Endothelial cell (in vitro differentiated cells): ENCODE measurements around the gene STK32C. TPM values are rescaled to one million over a fixed set of nuclear protein-coding genes. Genes with fewer than 3 reads are reported as not detected.

Experiments used
- DNase-seq: peaks from one replicate; pipeline ENCODE4 v3.0.0; 2021; ENCODE audit warnings: low spot score
- H3K27ac Mint-ChIP-seq: one replicate; pipeline ENCODE4 v1.8.0; 2021; ENCODE audit warnings: mixed read lengths, inconsistent platforms; ENCODE audit not compliant: unreplicated experiment
- H3K27me3 Mint-ChIP-seq: one replicate; pipeline ENCODE4 v1.8.0; 2021; ENCODE audit warnings: mild to moderate bottlenecking, moderate library complexity, mixed read lengths, inconsistent platforms; ENCODE audit not compliant: unreplicated experiment
- H3K36me3 Mint-ChIP-seq: one replicate; pipeline ENCODE4 v1.8.0; 2021; ENCODE audit warnings: mild to moderate bottlenecking, low read depth, mixed read lengths, inconsistent platforms; ENCODE audit not compliant: unreplicated experiment
- H3K4me1 Mint-ChIP-seq: one replicate; pipeline ENCODE4 v1.8.0; 2021; ENCODE audit warnings: mild to moderate bottlenecking, mixed read lengths, inconsistent platforms; ENCODE audit not compliant: unreplicated experiment
- H3K4me3 Mint-ChIP-seq: one replicate; pipeline ENCODE4 v1.8.0; 2021; ENCODE audit warnings: mild to moderate bottlenecking, mixed read lengths, inconsistent platforms; ENCODE audit not compliant: unreplicated experiment
- H3K9me3 Mint-ChIP-seq: one replicate; pipeline ENCODE4 v1.8.0; 2021; ENCODE audit warnings: mixed read lengths, inconsistent platforms; ENCODE audit not compliant: unreplicated experiment
- total RNA-seq: library from RNA; stranded (reverse); fragmentation: NEBNext Ultra II Directional; extraction: Animal tissue kit (Norgen Biotek cat#: 25700); gene quantifications from one replicate; pipeline ENCODE4 v1.2.1, GENCODE V29; 2021; ENCODE audit not compliant: unreplicated experiment
- TF ChIP-seq, protein P1 (sequence below): fragments of 200-600 bp; sonication (generic); IDR thresholded peaks from one replicate; pipeline ENCODE4 v1.5.0; 2021; ENCODE audit warnings: antibody characterized with exemption; ENCODE audit not compliant: unreplicated experiment

STK32C gene
- total RNA-seq, 1 donor from 2014 or later = 12.6 TPM

DNA sequence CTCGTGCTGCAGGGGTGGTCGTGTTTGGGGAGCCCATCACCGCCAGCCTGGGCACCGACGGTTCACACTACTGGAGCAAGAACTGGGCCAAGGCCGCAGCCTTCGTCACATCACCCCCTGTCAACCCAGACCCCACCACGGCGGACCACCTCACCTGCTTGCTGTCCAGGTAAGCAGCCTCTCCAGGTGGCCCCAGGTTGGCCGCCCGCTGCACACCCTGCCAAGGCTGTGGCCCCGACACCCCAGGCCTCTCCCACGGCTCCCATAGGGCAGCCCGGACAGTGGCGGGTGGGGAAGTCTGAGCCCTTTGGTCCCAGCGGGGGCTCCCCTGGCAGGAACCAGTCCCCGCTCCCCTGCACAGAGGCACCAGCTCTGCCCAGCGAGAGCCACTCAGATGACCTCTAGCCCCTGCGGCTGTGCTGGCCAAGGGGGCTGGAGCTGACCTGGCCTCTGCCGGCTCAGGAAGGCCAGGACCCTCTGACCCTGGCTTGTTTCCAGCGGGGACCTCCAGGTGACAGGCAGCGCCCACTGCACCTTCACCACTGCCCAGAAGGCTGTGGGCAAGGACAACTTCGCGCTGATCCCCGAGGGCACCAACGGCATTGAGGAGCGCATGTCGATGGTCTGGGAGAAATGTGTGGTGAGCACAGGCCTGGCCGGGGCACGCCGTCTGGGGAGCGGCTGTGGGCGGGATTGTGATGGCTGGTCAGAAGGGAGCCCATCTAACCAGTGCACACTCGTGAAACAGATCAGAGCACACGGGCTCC lies 107.2 kb downstream of the STK32C start:
- Mint-ChIP-seq H3K27me3 (peaks cover 6% of the 10 kb centered on the region), H3K27ac (no peak overlapping the region)

DNA sequence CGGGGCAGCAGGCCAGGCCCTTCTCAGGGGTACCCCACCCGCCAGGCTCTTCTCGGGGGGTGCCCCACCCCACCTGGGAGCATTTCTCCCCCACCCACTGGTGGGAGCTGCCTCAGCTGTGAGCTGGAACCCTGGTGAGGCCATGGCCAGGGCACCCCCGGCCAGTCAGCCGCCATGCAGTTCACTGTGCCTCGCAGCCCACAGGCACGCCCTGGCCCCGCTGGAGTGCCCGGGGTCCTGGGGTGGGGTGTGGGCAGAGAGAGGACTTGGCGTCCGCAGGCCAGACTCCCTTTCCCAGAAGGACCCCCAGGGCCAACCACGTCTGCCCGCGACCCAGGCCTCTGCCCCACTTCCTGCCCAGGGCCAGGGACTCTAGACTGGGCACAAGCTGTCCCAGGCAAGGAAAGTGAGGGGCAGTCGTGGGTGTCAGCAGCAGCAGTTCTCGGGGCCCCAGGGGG lies 107.9 kb downstream of the STK32C start:
- DNase-seq = no peak
- no peaks in the 10 kb centered on the region for H3K4me1 Mint-ChIP-seq
- H3K9me3 Mint-ChIP-seq = no peaks in the 10 kb centered on the region
- H3K27me3 Mint-ChIP-seq = peaks cover 6% of the 10 kb centered on the region
- H3K4me3 Mint-ChIP-seq = no peak overlapping the region
- TF ChIP-seq, protein P1, sequence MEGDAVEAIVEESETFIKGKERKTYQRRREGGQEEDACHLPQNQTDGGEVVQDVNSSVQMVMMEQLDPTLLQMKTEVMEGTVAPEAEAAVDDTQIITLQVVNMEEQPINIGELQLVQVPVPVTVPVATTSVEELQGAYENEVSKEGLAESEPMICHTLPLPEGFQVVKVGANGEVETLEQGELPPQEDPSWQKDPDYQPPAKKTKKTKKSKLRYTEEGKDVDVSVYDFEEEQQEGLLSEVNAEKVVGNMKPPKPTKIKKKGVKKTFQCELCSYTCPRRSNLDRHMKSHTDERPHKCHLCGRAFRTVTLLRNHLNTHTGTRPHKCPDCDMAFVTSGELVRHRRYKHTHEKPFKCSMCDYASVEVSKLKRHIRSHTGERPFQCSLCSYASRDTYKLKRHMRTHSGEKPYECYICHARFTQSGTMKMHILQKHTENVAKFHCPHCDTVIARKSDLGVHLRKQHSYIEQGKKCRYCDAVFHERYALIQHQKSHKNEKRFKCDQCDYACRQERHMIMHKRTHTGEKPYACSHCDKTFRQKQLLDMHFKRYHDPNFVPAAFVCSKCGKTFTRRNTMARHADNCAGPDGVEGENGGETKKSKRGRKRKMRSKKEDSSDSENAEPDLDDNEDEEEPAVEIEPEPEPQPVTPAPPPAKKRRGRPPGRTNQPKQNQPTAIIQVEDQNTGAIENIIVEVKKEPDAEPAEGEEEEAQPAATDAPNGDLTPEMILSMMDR = no peak
- no peaks in the 10 kb centered on the region for H3K36me3 Mint-ChIP-seq
- H3K27ac Mint-ChIP-seq = no peak overlapping the region

More for the DNA sequence above, 107.2 kb downstream of the STK32C start:
- TF ChIP-seq, protein P1 = no peak
- Mint-ChIP-seq H3K9me3 (no peaks in the 10 kb centered on the region), H3K4me1 (no peaks in the 10 kb centered on the region), H3K36me3 (no peaks in the 10 kb centered on the region), H3K4me3 (no peak overlapping the region)
- DNase-seq = no peak

DNA sequence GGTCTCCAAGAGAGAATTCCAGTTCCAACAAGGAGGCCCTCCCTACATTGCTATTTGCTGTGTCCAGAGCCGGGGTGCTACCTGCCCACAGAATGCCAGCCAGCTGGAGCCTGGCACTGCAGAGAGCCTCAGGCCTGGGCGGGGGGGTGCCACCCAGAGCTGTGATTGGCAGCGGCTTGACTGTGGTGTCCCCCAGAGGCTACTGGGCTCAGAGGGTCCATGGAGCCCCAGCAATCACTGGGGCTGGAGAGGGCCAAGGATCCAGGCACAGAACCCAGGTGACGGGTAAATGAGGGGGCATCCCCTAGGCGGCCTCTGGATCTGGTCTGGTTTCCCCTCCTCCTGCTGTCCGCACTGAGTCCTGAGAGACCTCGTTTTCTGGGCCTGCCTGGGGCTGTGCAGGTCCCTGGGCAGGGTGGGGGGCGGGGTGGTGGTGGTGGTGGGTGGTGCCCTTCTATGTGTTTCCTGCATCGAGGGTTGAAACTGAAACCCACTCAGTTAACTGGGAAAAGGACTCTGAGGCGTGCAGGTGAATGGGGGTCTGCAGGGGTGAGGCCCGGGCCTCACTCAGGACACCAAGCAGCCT lies 108.4 kb downstream of the STK32C start:
- TF ChIP-seq, protein P1 = no peak
- DNase-seq = no peak
- H3K4me3 Mint-ChIP-seq = no peak overlapping the region
- H3K9me3 Mint-ChIP-seq = no peaks in the 10 kb centered on the region
- H3K36me3 Mint-ChIP-seq = no peaks in the 10 kb centered on the region
- H3K27me3 Mint-ChIP-seq = peaks cover 4% of the 10 kb centered on the region
- H3K4me1 Mint-ChIP-seq = no peaks in the 10 kb centered on the region
- H3K27ac Mint-ChIP-seq = no peak overlapping the region

DNA sequence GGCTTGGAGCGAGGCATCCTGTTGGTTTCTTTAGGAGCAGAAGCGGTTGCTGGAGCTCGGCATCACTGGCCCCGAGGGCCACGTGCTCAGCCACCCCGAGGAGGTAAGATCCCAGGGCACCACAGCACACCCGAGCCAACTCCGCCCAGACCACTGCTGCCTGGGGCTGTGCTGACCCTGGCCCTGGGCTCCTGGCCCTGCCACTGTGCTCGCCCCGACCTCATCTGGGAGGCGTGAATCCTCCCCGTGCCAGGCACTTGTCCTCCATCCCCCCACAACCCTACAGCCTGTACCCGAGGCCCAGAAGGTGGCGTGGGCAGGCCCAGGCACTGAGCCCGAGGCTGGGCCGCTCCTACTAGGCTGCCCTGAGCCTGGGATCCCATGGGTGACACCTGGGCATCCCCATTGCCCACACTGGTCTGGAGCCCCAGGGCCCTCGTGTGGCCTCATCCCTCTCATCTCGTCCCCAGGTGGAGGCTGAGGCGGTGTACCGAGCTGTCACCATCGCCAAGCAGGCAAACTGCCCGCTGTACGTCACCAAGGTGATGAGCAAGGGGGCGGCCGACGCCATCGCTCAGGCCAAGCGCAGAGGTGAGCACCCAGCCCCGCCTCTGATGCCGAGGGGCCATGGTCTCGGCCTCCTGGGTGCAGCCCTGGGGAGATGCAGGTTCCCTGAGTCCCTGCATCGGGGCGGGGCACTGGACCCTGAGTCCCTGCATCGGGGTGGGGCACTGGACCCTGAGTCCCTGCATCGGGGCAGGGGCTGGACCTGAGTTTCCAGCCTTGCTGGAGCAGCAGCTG lies 109.2 kb downstream of the STK32C start:
- DNase-seq = no peak
- Mint-ChIP-seq H3K36me3 (no peaks in the 10 kb centered on the region), H3K27me3 (peaks cover 4% of the 10 kb centered on the region), H3K9me3 (no peaks in the 10 kb centered on the region), H3K27ac (no peak overlapping the region), H3K4me3 (no peak overlapping the region), H3K4me1 (no peaks in the 10 kb centered on the region)
- TF ChIP-seq, protein P1 = no peak
